Superior temporal gyrus (tissue), 1 donor: ENCODE measurements around the gene ZNF507.
"Not testable (repeated sequence)": the region's sequence is repeated elsewhere in the genome, so short reads cannot be mapped to it uniquely, and the experiment has no call there.

Experiments
- DNase-seq: peaks from one replicate; pipeline ENCODE4 v3.0.0-alpha.2; 2016; ENCODE audit errors: extremely low spot score

The ZNF507 gene

DNA sequence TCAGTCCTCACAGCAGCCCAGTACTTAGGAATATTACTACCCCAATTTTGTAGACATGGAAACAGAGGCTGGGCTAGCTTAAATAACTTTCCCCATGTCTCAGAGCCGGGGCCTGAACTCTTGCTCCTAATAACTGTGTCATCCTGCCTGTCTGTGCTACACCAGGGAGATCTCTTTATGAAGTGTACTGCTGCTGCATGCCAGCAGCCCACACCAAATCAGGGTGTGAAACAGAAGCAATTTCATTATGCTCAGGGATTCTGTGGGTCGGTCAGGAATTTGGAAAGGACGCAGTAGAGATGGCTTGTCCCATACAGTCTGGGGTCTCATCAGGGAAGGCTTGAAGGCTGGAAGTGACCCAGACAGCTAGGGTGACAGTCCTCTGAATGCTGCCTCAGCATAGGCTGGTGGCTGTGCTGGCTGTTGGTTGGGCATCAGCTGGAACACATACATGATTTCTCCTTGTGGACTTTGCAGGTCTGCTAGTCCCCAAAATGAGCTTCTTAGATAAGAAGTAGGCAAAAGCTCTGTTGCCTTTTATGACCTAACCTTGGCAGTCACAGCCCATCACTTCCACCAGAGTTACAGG, 22.6 kb downstream of the ZNF507 start:
- no peak for DNase-seq

- no peak for DNase-seq
Measured at GRCh38 chr19:32368787-32369186, 23.4 kb downstream of the ZNF507 start.

DNA sequence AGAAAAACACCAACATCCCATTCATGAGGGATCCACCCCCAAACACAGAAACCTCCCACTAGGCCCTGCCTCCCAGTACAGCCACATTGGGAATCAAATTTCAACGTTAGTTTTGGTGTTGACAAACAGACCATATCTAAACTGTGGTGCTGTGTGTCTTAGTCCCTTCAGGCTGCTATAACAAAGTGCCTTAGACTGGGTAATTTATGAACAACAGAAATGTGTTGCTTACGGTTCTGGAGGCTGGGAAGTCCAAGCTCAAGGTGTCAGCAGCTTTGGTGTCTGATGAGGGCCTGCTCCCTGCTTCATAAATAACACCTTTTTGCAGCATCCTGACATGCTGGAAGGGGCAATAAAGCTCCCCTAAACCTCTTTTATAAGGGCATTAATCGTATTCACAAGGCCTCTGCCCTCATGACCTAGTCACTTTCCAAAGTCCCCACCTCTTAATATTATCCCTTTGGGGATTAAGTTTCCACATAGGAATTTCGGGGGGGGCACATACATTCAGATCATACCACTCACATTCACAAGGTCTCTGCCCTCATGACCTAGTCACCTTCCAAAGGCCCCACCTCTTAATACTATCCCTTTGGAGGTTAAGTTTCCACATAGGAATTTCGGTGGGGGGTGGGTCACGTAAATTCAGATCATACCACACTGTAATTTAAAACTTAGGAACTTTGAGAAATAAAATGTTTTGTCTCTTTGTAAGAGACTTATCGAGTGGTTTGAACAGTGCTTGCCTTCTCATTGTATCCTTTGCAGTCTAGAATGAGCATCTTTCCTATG, 27.5 kb downstream of the ZNF507 start:
- no peak for DNase-seq

GRCh38 chr19:32373585-32374295, 28.3 kb downstream of the ZNF507 start:
- DNase-seq, result peak; percentile 74

DNA sequence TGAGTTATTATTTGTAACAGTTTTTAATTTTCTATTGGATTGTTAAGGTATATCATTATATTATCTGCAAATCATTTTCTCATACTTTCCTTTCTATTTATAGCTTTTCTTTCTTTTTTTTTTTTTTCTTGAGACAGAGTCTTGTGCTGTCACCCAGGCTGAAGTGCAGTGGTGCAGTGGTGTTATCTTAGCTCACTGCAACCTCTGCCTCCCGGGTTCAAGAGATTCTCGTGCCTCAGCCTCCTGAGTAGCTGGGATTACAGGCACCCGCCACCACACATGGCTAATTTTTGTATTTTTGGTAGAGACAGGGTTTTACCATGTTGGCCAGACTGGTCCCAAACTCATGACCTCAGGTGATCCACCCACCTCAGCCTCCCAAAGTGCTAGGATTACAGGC, 29.0 kb downstream of the ZNF507 start:
- not testable (repeated sequence) for DNase-seq

GRCh38 chr19:32377088-32377487, 31.7 kb downstream of the ZNF507 start:
- not testable (repeated sequence) for DNase-seq

- no peak for DNase-seq
Measured at GRCh38 chr19:32380269-32380668, 34.9 kb downstream of the ZNF507 start.

- no peak for DNase-seq
Measured at GRCh38 chr19:32387701-32388392, 42.4 kb downstream of the ZNF507 start.

- no peak for DNase-seq
Measured at GRCh38 chr19:32388393-32388855, 43.0 kb downstream of the ZNF507 start.

DNA sequence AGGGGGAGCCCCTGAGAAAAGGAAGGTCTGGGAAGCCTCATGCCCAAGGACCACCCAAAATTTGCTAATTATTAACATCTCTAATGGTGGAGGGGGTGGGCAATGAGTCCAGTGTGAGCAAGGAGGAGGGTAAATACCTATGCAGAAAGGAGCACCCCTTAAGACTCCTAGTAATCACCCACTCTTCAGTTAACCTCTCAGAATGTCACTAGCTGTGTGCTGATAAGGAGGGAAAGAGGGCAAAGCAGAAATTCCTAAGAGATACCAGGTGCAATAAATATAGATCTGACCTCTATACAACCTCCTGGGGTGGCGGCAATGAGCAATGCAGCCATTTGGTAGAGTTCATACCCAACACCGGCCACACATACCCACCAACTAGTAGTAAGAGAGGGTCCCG, 47.5 kb downstream of the ZNF507 start:
- no peak for DNase-seq

DNA sequence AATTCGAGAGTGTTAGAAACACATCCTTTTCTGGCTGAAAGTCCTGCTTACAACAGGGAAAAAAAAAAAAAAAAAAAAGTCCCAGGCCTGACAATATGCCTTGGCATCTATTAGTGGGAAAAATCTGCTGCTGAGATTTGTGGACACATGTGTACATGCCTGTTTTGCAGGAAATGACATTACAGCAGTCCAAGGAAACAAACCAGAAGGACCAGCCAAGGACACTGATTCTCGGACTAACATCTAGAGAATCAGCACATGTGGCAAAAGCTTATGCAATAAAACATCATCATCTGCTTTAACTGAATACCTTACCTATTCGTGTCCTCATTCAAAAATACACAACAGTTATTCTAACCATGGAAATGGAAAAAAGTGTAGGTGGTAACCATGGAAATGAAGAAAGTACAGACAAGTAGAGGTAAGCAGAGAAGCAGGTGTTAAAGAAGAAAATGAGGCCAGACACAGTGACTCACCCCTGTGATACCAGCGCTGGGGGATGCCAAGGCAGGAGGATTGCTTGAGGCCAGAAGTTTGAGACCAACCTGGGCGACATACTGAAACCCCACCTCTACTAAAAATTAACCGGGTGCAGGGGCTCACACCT, 50.7 kb downstream of the ZNF507 start:
- peak; percentile 36 for DNase-seq

DNA sequence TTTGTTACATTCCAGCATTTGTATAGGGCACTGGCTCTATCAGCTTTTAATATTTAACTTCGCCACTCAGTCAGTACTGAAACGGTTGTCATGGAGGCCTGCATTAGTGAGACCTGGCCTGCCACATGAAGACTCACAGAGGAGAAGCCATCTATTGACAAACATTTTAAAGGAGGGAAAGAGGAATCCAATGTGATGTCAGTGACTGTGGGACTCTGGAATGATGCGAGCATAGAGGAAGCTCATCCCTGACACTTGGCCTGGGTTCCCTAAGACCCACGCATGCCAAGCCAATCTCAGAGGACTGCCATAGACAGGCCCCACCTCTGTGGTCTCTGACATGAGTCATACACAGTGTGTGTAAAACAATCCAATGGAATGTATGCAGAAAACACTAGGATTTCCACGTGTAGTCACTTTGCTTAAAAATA, 52.3 kb downstream of the ZNF507 start:
- DNase-seq, result no peak

DNA sequence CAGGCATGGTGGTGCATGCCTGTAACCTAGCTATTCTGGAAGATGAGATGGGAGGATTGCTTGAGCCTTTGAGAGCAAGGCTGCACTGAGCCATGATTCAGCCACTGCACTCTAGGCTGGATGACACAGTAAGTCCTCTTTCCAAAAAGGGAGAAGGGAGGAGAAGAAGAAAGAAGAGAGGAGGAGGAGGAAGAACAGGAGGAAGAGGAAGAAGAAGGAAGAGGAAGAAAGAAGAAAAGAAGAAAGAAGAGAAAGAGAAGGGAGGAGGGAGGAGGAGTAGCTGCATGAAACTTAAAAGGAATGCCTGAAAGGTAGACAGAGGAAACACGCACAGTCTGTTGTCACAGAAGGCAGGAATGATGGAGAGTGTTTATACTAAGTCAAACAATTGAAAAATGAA, 56.6 kb downstream of the ZNF507 start:
- no peak for DNase-seq

GRCh38 chr19:32403291-32403995, 58.0 kb downstream of the ZNF507 start:
- DNase-seq, result no peak

GRCh38 chr19:32404213-32404932, 59.0 kb downstream of the ZNF507 start:
- no peak for DNase-seq

- peak; percentile 54 for DNase-seq
Measured at GRCh38 chr19:32404933-32405430, 59.6 kb downstream of the ZNF507 start.

- peak; percentile 95 for DNase-seq
Measured at GRCh38 chr19:32405431-32406160, 60.2 kb downstream of the ZNF507 start, which contains the start of gene DPY19L3. Gene DPY19L3, plus strand, starts transcription at chr19:32405770. Its CDS starts 2,484 bp downstream, at chr19:32408254.

GRCh38 chr19:32406161-32407003, 61.0 kb downstream of the ZNF507 start:
- no peak for DNase-seq
